Measurements from ENCODE around the gene HYKK. TPM values are rescaled to one million over a fixed set of nuclear protein-coding genes. Genes with fewer than 3 reads are reported as not detected.

Gene HYKK
- total and polyA plus RNA-seq, 2 of the 13 experiments (the other 11 are each of a cell fraction or from before 2014, with no cell fraction given): 3.5 to 5.4 TPM

GRCh38 chr15:78536134-78536533 lies 28.8 kb downstream of the HYKK start (continued):
- TF ChIP-seq IRF1 (CRISPR knock-in tag; IDR thresholded peaks at IDR 0.05; ENCODE audit: low read depth) (no peak), ZNF850 (CRISPR knock-in tag; conservative IDR thresholded peaks at IDR 0.05) (no peak), ZNF207 (IDR thresholded peaks at IDR 0.05; ENCODE audit: borderline replicate concordance) (no peak), ZNF530 (CRISPR knock-in tag; IDR thresholded peaks at IDR 0.05; ENCODE audit: low read depth) (no peak), ZNF12 (CRISPR knock-in tag; IDR thresholded peaks at IDR 0.05) (no peak), USF2 (IDR thresholded peaks at IDR 0.05; ENCODE audit: low read depth, low read length) (no peak), USF2 (CRISPR knock-in tag; IDR thresholded peaks at IDR 0.05; ENCODE audit: borderline replicate concordance) (no peak), REL (CRISPR knock-in tag; conservative IDR thresholded peaks at IDR 0.05) (no peak), ZZZ3 (CRISPR knock-in tag; IDR thresholded peaks at IDR 0.05; ENCODE audit: borderline replicate concordance) (no peak)

GRCh38 chr15:78537266-78537905 lies 30.0 kb downstream of the HYKK start:
- no peaks in the 10 kb centered on the region for H3K9me3 ChIP-seq (ENCODE audit: low read length)
- no peak for ATAC-seq
- TF ChIP-seq ZMAT3 (CRISPR knock-in tag; conservative IDR thresholded peaks at IDR 0.05) (no peak), SMYD3 (CRISPR knock-in tag; IDR thresholded peaks at IDR 0.05) (no peak), HBP1 (CRISPR knock-in tag; IDR thresholded peaks at IDR 0.05; ENCODE audit: low read depth) (no peak), ZNF543 (CRISPR knock-in tag; IDR thresholded peaks at IDR 0.05) (no peak), MEIS2 (CRISPR knock-in tag; IDR thresholded peaks at IDR 0.05) (no peak), ZNF18 (CRISPR knock-in tag; IDR thresholded peaks at IDR 0.05; ENCODE audit: insufficient replicate concordance) (no peak)
- H4K20me1 ChIP-seq (ENCODE audit: insufficient read depth, low read length): no peaks in the 10 kb centered on the region
- no peak for FAIRE-seq
- H3K4me2 ChIP-seq (ENCODE audit: low read depth, low read length): no peak overlapping the region
- H3K27ac ChIP-seq (ENCODE audit: extremely low read length, insufficient read depth, low read length): no peak overlapping the region
- no peak for DNase-seq (ENCODE audit: low spot score)
- BruUV-seq (replicated peaks): no TSS peak
- intact Hi-C loops (cut with micrococcal nuclease; ENCODE audit: unreplicated experiment) (no loop called here), in situ Hi-C loops (cut with HindIII; ENCODE audit: extremely low pct_ligation_motif_present, low pct_unique_long_range_greater_than_20kb) (no loop called here)
- no peak overlapping the region for H3K4me3 ChIP-seq (replicated peaks in 1 of 3; ENCODE audit: insufficient read depth in 1 of 3, low read depth in 2 of 3, low read length in 3 of 3)
- peaks cover 18% of the 10 kb centered on the region for H3K79me2 ChIP-seq (ENCODE audit: insufficient read depth, low read length)
- no peak overlapping the region for H3K9ac ChIP-seq (ENCODE audit: insufficient read depth, low read depth, low read length)
- 73% methylated on average over 5 of the region's 5 CpGs for WGBS (ENCODE audit: low lambda C conversion rate)
- CTCF ChIA-PET (ENCODE audit: low intra/inter-chr PET ratio, low total read pairs): no interaction called here
- H2AFZ ChIP-seq (ENCODE audit: low read length): no peak overlapping the region
- POLR2A ChIA-PET: interaction anchor here (1.2 kb wide), 1 partner anchor 28 kb away, joined by 3 read pairs; the partner anchor contains the start of gene CHRNA5
- H3K27me3 ChIP-seq (ENCODE audit: control insufficient read depth in 1 of 2, insufficient read depth in 2 of 2, low read length in 2 of 2): no peaks in the 10 kb centered on the region; a peak in 1 of 5 replicates
- H3K36me3 ChIP-seq (replicated peaks in 1 of 2; ENCODE audit: control insufficient read depth in 1 of 2, insufficient read depth in 2 of 2, low read length in 2 of 2): no peaks in the 10 kb centered on the region
- H3K4me1 ChIP-seq (ENCODE audit: insufficient read depth, low read length): peaks cover 16% of the 10 kb centered on the region

All from HepG2 (cell line).